SK-N-SH (cell line): ENCODE results near the gene CALN1. TPM values are rescaled to one million over a fixed set of nuclear protein-coding genes. Genes with fewer than 3 reads are reported as not detected.

Experiments
- CTCF ChIA-PET: fragments of 300-600, 350-600 bp; formaldehyde crosslinking; extraction: SDS; loops from one replicate; lab custom pipeline; 2021; lab: Yijun Ruan, JAX
- POLR2A ChIA-PET: fragments of 350-600 bp; sonication (Branson Sonifier 250); formaldehyde crosslinking; extraction: SDS; loops from one replicate; lab custom pipeline; 2020; ENCODE audit warnings: antibody characterized with exemption, inconsistent platforms; lab: Yijun Ruan, JAX
- DNase-seq: peaks from one replicate; pipeline ENCODE4 v3.0.0; 2012
- H2AFZ ChIP-seq: fragments of 200-600 bp; sonication (generic); 2 replicates; pipeline ENCODE4 v1.8.1; 2016; ENCODE audit warnings: antibody characterized with exemption, mild to moderate bottlenecking, low read depth
- H3F3A ChIP-seq: fragments of 200-600 bp; sonication (generic); replicated peaks from 2 replicates; pipeline ENCODE3; 2016; ENCODE audit warnings: antibody characterized with exemption, mild to moderate bottlenecking; ENCODE audit not compliant: insufficient read depth
- H3K27ac ChIP-seq, 2 experiments: fragments of 200-500 bp in 1 of 2; fragments of 200-600 bp in 1 of 2; sonication (Bioruptor generic) in 1 of 2; sonication (generic), shearing (Covaris generic) in 1 of 2; 2 replicates each; pipeline versions ENCODE4 v1.5.1 to v1.6.1; 2014 to 2016; ENCODE audit warnings: low read depth in 2 of 2, inconsistent platforms in 1 of 2, low read length in 1 of 2, mild to moderate bottlenecking in 1 of 2, mixed read lengths in 1 of 2
- H3K27me3 ChIP-seq: fragments of 200-600 bp; sonication (generic), shearing (Covaris generic); 2 replicates; pipeline ENCODE4 v1.6.1; 2016; ENCODE audit warnings: mixed run types; ENCODE audit not compliant: insufficient read depth
- H3K36me3 ChIP-seq, 2 experiments: fragments of 200-500 bp in 1 of 2; fragments of 200-600 bp in 1 of 2; sonication (Bioruptor generic) in 1 of 2; sonication (generic) in 1 of 2; replicated peaks in 1 of 2; 2 replicates each; pipeline versions ENCODE3 to v1.5.1; 2014 to 2016; ENCODE audit warnings: low read length in 1 of 2, mild to moderate bottlenecking in 1 of 2; ENCODE audit not compliant: insufficient read depth in 2 of 2, control insufficient read depth in 1 of 2
- H3K4me1 ChIP-seq, 2 experiments: fragments of 200-500 bp in 1 of 2; fragments of 200-600 bp in 1 of 2; sonication (Bioruptor generic) in 1 of 2; sonication (generic), shearing (Covaris generic) in 1 of 2; 2 replicates each; pipeline versions ENCODE4 v1.5.1 to v1.6.1; 2014 to 2016; ENCODE audit warnings: low read depth in 1 of 2, low read length in 1 of 2, mixed run types in 1 of 2; ENCODE audit not compliant: insufficient read depth in 2 of 2, control insufficient read depth in 1 of 2
- H3K4me2 ChIP-seq: fragments of 200-600 bp; sonication (generic), shearing (Covaris generic); 2 replicates; pipeline ENCODE4 v1.6.1; 2017; ENCODE audit warnings: mixed run types
- H3K4me3 ChIP-seq, 2 experiments: fragments of 200-500 bp in 1 of 2; fragments of 200-600 bp in 1 of 2; sonication (Bioruptor generic) in 1 of 2; sonication (generic), shearing (Covaris generic) in 1 of 2; 2 replicates each; pipeline versions ENCODE4 v1.5.1 to v1.8.1; 2014 to 2016; ENCODE audit warnings: low read depth in 2 of 2, inconsistent platforms in 1 of 2, low read length in 1 of 2, mild to moderate bottlenecking in 1 of 2, mixed read lengths in 1 of 2, moderate library complexity in 1 of 2
- H3K79me2 ChIP-seq: fragments of 200-600 bp; sonication (generic); 2 replicates; pipeline ENCODE4 v1.8.1; 2017; ENCODE audit warnings: mild to moderate bottlenecking; ENCODE audit not compliant: insufficient read depth
- H3K9ac ChIP-seq: fragments of 200-600 bp; sonication (generic); 2 replicates; pipeline ENCODE4 v1.6.1; 2017; ENCODE audit warnings: mixed run types
- H3K9me2 ChIP-seq: fragments of 200-600 bp; sonication (generic); 2 replicates; pipeline ENCODE4 v1.6.1; 2017; ENCODE audit warnings: mixed run types
- H3K9me3 ChIP-seq: fragments of 200-600 bp; sonication (generic); 2 replicates; pipeline ENCODE4 v1.6.1; 2017; ENCODE audit warnings: mixed run types, mild to moderate bottlenecking, moderate library complexity
- H4K20me1 ChIP-seq: fragments of 200-600 bp; sonication (generic); 2 replicates; pipeline ENCODE4 v1.6.1; 2017; ENCODE audit warnings: mild to moderate bottlenecking, mixed run types; ENCODE audit not compliant: insufficient read depth
- CHD2 ChIP-seq: fragments of 150-350 bp; IDR thresholded peaks from 2 replicates; pipeline ENCODE4 v1.6.1; 2018; ENCODE audit warnings: low read length; ENCODE audit not compliant: partially characterized antibody
- EP300 ChIP-seq, 2 experiments: IDR thresholded peaks; 2 replicates each; pipeline versions ENCODE4 v1.4.0 to v1.6.1; 2012; ENCODE audit warnings: borderline replicate concordance in 1 of 2, low read depth in 1 of 2, low read length in 1 of 2
- FOSL2 ChIP-seq: IDR thresholded peaks from 2 replicates; pipeline ENCODE4 v1.4.0; 2012; ENCODE audit warnings: low read depth, mild to moderate bottlenecking, moderate library complexity, borderline replicate concordance
- GABPA ChIP-seq: IDR thresholded peaks from 2 replicates; pipeline ENCODE4 v1.4.0; 2012; ENCODE audit warnings: low read depth, mild to moderate bottlenecking
- GATA2 ChIP-seq: sonication (generic); formaldehyde crosslinking; IDR thresholded peaks from 2 replicates; pipeline ENCODE4 v1.5.0; 2020; ENCODE audit warnings: mild to moderate bottlenecking, missing genetic modification reagents
- MEF2A ChIP-seq: IDR thresholded peaks from 2 replicates; pipeline ENCODE4 v1.4.0; 2012; ENCODE audit warnings: low read depth, borderline replicate concordance
- MXI1 ChIP-seq: IDR thresholded peaks from 2 replicates; pipeline ENCODE4 v1.6.1; 2012; ENCODE audit warnings: mild to moderate bottlenecking, low read depth, low read length, improper control_type of control experiment
- PBX3 ChIP-seq: IDR thresholded peaks from 2 replicates; pipeline ENCODE4; 2012
- POLR2AphosphoS5 ChIP-seq: IDR thresholded peaks from 2 replicates; pipeline ENCODE4 v1.6.1; 2012; ENCODE audit warnings: low read depth, low read length
- RFX5 ChIP-seq: IDR thresholded peaks from 2 replicates; pipeline ENCODE4 v1.6.1; 2012; ENCODE audit warnings: mild to moderate bottlenecking, improper control_type of control experiment, low read length
- RXRA ChIP-seq: IDR thresholded peaks from 2 replicates; pipeline ENCODE4 v1.4.0; 2012; ENCODE audit warnings: low read depth, mild to moderate bottlenecking, borderline replicate concordance
- SIN3A ChIP-seq: IDR thresholded peaks from 2 replicates; pipeline ENCODE4 v1.6.1; 2012; ENCODE audit warnings: low read depth, mild to moderate bottlenecking, low read length, moderate library complexity, borderline replicate concordance
- SMC3 ChIP-seq: IDR thresholded peaks from 2 replicates; pipeline ENCODE4 v1.6.1; 2012; ENCODE audit warnings: low read depth, low read length, improper control_type of control experiment
- TEAD4 ChIP-seq: IDR thresholded peaks from 2 replicates; pipeline ENCODE4 v1.4.0; 2012; ENCODE audit warnings: mild to moderate bottlenecking, borderline replicate concordance; ENCODE audit not compliant: insufficient read depth
- USF2 ChIP-seq: fragments of 150-350 bp; IDR thresholded peaks from 2 replicates; pipeline ENCODE4 v1.6.1; 2017; ENCODE audit warnings: antibody characterized with exemption, low read length, low read depth, borderline replicate concordance
- YY1 ChIP-seq: IDR thresholded peaks from 2 replicates; pipeline ENCODE4 v1.4.0; 2012; ENCODE audit warnings: low read depth, mild to moderate bottlenecking
- WGBS: methylation state at CpG from one replicate; pipeline ENCODE4 v1.1.6; 2017; ENCODE audit warnings: low lambda C conversion rate; 5-methylcytosine and 5-hydroxymethylcytosine counted together
- polyA plus RNA-seq, 3 experiments: library from polyadenylated mRNA; depleted of rRNA; stranded (reverse); fragments of >200 nt; gene quantifications; 2 replicates each; pipeline ENCODE4 v1.2.3, GENCODE V29; 2012
- TF ChIP-seq, protein P1 (sequence below): fragments of 200-600 bp; sonication (generic); IDR thresholded peaks from 2 replicates; pipeline ENCODE4 v1.6.1; 2017; ENCODE audit warnings: antibody characterized with exemption, mild to moderate bottlenecking, moderate library complexity
- TF ChIP-seq, protein P2 (sequence below): IDR thresholded peaks from 2 replicates; pipeline ENCODE4 v1.6.1; 2012; ENCODE audit warnings: mild to moderate bottlenecking, low read depth, low read length, moderate library complexity

CALN1 gene
- polyA plus RNA-seq, 1 of the 3 experiments (the other 2 are of a cell fraction): not detected

DNA sequence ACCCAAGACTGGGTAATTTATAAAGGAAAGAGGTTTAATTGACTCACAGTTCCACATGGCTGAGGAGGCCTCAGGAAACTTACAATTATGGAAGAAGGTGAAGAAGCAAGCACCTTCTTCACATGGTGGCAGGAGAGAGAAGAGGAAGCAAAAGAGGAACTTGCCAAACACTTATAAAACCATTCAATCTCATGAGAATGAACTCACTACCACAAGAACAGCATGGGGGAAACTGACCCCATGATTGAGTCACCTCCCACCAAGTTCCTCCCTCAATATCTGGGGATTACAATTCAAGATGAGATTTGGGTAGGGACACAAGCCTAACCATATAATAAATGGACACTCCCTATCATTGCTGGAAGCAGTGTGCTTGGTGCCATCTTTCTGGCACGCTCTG, 506.3 kb downstream of the CALN1 start:
- no peaks in the 10 kb centered on the region for H3K9me3 ChIP-seq
- no peak overlapping the region for H2AFZ ChIP-seq
- H3K4me1 ChIP-seq: no peaks in the 10 kb centered on the region
- CTCF ChIA-PET: no interaction called here
- no peaks in the 10 kb centered on the region for H4K20me1 ChIP-seq
- no peaks in the 10 kb centered on the region for H3K9me2 ChIP-seq
- H3K27ac ChIP-seq: no peak overlapping the region
- no peak overlapping the region for H3K4me2 ChIP-seq
- H3K79me2 ChIP-seq: no peaks in the 10 kb centered on the region
- no peak overlapping the region for H3K9ac ChIP-seq
- no peak overlapping the region for H3K4me3 ChIP-seq
- 12% methylated on average over 1 of the region's 1 CpG for WGBS
- H3F3A ChIP-seq: no peaks in the 10 kb centered on the region
- no peak for TF ChIP-seq TEAD4
- TF ChIP-seq POLR2AphosphoS5: no peak
- TF ChIP-seq, all 33 proteins: peak for 0
- Histone ChIP-seq H3K36me3 (no peaks in the 10 kb centered on the region), H3K27me3 (no peaks in the 10 kb centered on the region)
- POLR2A ChIA-PET: no interaction called here
- DNase-seq: no peak

DNA sequence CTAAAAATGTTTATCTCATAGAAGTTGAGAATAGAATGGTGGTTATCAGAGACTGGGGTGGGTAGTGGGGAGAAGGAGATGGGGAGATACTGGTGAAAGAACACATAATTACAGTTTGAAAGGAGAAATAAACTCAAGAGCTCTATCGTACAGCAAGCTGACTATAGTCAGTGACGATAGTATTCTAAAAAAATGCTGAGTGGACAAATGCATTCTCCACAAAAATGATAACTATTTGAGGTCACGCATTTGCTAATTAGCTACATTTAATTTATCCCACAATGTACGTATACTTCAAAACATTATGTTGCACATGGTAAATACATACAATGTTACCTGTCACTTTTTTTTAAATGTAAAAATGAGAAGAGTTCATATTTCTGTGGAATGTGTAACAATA, 507.7 kb downstream of the CALN1 start:
- Histone ChIP-seq H3F3A (no peaks in the 10 kb centered on the region), H3K9ac (no peak overlapping the region), H2AFZ (no peak overlapping the region), H4K20me1 (no peaks in the 10 kb centered on the region), H3K27ac (no peak overlapping the region), H3K79me2 (no peaks in the 10 kb centered on the region), H3K9me2 (no peaks in the 10 kb centered on the region), H3K4me3 (no peak overlapping the region), H3K27me3 (no peaks in the 10 kb centered on the region), H3K36me3 (no peaks in the 10 kb centered on the region), H3K9me3 (no peaks in the 10 kb centered on the region), H3K4me2 (no peak overlapping the region), H3K4me1 (no peaks in the 10 kb centered on the region)
- ChIA-PET CTCF (interaction anchor here (1.1 kb wide), 1 partner anchor 14 kb away, joined by 3 read pairs; no protein-coding TSS in a partner anchor), POLR2A (no interaction called here)
- WGBS: 33% methylated on average over 4 of the region's 4 CpGs
- DNase-seq: no peak
- TF ChIP-seq, protein P1, sequence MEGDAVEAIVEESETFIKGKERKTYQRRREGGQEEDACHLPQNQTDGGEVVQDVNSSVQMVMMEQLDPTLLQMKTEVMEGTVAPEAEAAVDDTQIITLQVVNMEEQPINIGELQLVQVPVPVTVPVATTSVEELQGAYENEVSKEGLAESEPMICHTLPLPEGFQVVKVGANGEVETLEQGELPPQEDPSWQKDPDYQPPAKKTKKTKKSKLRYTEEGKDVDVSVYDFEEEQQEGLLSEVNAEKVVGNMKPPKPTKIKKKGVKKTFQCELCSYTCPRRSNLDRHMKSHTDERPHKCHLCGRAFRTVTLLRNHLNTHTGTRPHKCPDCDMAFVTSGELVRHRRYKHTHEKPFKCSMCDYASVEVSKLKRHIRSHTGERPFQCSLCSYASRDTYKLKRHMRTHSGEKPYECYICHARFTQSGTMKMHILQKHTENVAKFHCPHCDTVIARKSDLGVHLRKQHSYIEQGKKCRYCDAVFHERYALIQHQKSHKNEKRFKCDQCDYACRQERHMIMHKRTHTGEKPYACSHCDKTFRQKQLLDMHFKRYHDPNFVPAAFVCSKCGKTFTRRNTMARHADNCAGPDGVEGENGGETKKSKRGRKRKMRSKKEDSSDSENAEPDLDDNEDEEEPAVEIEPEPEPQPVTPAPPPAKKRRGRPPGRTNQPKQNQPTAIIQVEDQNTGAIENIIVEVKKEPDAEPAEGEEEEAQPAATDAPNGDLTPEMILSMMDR: no peak
- TF ChIP-seq PBX3 (no peak), RXRA (no peak), SIN3A (no peak), RFX5 (no peak), MEF2A (no peak), YY1 (no peak), USF2 (no peak), SMC3 (no peak), GATA2 (no peak), FOSL2 (no peak), MXI1 (no peak), EP300 (IDR thresholded peaks at IDR 0.05; ENCODE audit: borderline replicate concordance in 1 of 2, low read depth in 1 of 2, low read length in 1 of 2) (no peak), CHD2 (no peak), TEAD4 (no peak), GABPA (no peak)
- TF ChIP-seq, protein P2, sequence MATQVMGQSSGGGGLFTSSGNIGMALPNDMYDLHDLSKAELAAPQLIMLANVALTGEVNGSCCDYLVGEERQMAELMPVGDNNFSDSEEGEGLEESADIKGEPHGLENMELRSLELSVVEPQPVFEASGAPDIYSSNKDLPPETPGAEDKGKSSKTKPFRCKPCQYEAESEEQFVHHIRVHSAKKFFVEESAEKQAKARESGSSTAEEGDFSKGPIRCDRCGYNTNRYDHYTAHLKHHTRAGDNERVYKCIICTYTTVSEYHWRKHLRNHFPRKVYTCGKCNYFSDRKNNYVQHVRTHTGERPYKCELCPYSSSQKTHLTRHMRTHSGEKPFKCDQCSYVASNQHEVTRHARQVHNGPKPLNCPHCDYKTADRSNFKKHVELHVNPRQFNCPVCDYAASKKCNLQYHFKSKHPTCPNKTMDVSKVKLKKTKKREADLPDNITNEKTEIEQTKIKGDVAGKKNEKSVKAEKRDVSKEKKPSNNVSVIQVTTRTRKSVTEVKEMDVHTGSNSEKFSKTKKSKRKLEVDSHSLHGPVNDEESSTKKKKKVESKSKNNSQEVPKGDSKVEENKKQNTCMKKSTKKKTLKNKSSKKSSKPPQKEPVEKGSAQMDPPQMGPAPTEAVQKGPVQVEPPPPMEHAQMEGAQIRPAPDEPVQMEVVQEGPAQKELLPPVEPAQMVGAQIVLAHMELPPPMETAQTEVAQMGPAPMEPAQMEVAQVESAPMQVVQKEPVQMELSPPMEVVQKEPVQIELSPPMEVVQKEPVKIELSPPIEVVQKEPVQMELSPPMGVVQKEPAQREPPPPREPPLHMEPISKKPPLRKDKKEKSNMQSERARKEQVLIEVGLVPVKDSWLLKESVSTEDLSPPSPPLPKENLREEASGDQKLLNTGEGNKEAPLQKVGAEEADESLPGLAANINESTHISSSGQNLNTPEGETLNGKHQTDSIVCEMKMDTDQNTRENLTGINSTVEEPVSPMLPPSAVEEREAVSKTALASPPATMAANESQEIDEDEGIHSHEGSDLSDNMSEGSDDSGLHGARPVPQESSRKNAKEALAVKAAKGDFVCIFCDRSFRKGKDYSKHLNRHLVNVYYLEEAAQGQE: no peak
